SW 1271 (cell line): Measurements from ENCODE around the gene TMEM63B.

ENCODE experiments used
- DNase-seq, 2 experiments: peaks; one replicate each; lab custom pipeline; 2025; lab: John Stamatoyannopoulos, UW

The TMEM63B gene

DNA sequence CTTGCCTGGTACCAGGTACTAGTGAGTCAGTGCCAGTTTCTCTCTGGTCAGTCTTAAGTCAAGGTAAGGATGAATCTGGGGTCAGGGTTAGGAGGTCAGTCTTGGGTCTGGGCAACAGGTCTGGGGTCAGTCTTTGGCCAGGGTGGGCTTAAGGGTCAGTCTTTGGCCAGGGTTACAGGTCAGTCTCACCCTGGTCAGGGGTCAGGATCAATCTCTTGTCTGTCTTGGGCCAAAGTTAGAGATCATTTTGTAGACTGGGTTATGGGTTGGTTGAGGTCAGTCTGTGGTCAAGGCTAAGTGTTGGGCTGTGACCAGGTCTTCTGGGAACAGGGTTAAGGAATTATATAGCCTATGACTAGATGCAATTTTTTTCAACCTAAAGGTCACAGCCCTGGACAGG, 18.5 kb downstream of the TMEM63B start:
- DNase-seq: no peak

DNA sequence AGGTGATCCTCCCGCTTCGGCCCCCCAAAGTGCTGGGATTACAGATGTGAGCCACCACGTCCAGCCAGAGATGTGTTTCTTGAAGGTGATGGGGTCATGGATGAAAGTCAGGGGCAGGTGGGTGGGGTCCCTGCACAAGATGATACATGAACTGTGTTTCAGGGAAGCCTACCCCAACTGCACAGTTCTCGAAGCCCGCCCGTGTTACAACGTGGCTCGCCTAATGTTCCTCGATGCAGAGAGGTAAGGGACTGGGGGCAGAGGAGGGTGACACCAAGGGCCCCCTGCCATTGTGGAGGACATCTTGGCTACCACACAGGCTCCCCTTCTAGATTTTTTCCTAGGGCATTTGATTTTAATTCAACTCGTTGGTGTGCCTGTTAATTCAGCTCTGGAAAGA, 19.3 kb downstream of the TMEM63B start:
- DNase-seq: no peak

DNA sequence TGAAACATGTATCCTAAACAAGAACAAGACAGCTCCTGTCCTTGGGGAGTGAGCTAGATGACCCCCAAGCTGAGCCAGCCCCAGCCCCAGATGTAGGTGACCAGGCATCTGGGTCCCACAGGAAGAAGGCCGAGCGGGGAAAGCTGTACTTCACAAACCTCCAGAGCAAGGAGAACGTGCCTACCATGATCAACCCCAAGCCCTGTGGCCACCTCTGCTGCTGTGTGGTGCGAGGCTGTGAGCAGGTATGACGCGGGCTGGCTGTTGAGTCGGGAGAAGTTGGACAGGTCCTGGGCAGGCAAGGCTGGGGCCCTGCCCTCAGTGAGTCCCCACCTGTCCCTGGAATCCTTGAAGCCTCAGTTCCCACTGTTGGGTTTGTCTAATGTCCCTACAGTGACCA, 19.9 kb downstream of the TMEM63B start:
- no peak for DNase-seq

DNA sequence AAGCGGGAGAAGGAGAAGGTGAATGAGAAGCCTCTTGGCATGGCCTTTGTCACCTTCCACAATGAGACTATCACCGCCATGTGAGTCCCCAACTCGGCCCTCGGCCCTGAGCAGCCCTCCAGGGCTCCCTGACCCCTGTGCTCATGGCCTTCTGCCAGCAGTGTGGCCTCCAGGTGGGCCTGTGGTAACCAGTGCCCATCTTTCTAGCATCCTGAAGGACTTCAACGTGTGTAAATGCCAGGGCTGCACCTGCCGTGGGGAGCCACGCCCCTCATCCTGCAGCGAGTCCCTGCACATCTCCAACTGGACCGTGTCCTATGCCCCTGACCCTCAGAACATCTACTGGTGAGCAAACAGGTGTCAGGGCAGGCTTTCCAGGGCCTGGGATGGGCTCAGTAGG, 21.0 kb downstream of the TMEM63B start:
- no peak for DNase-seq

DNA sequence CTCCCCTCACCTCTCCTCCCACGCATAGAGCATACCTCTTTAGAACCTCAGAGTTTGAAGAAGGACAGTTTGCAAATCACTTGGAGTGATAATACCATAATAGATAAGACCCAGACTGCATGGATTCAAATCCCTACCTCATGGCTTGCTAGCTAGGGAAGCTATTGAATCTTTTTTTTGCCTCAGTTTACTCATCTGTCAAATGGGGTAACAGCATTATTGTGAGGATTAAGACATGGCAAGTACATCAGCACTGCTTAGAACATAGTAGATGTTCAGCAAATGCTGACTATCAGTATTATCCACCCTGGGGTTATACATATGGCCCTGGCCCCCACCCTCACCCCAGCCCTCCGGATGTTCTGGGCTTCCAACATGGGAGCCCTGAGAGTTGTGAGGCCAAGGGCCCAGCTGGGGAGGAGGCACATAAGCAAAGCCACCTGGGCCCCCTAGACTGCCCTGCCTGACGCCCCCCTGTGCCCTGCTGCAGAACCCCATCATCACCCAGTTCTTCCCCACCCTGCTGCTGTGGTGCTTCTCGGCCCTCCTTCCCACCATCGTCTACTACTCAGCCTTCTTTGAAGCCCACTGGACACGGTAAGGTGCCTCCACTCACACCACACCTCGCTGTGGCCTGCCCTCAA, 22.1 kb downstream of the TMEM63B start:
- DNase-seq: no peak

DNA sequence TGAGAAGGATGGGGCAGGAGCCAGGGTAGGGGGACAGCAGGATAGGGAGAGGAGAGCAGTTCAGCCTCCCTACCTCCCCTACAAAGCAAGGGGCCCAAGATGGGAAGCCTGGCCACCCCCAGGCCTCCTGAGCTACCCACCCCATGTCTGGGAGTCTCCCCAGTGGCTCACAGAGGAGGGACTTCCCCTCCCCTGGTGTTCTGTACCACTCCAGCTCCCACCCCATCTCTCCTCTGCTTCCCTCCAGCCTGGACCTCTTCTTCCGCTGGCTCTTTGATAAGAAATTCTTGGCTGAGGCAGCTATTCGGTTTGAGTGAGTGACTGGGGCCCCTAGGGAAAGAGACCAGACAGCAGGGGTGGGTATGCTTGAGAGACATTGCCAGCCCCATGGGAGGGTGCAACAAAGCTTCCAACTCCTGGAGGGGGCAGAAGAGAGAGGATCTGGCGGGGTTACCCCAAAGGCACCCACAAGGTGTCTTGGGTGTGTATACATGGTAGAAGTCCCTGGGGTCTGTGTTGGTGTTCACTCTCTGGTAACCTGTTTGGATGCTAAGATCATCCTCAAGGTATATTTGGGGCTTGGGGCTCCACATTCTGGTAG, 23.1 kb downstream of the TMEM63B start:
- DNase-seq: no peak

DNA sequence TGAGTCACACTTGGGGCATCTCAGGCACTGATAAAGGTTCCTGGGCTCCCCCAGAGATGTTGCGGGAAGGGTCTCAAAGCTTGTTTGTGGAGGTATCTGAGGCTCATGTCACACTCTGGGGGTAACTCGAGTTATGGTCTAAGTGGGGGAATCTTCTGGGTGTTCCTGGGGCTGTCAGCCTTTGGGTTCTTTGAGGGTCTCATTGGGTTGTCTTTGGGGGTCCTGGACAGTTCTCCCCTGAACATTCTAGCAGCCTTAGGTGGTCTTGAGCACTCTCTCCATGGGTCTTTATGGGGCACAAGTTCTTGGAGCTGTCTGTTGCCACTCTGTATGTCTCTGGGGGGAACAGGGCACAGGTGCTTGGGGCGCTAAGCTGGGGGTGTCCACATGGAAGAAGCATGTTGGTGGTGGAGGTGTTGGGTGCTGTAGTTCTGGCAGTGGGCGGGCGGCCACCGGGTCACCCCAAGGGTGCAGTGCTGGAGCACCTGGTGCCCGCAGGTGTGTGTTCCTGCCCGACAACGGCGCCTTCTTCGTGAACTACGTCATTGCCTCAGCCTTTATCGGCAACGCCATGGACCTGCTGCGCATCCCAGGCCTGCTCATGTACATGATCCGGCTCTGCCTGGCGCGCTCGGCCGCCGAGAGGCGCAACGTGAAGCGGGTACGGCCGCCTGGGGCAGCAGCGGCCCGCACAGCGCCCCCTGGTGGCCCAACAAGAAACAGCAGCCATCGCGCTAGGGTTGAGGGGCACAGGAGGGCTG, 24.2 kb downstream of the TMEM63B start:
- no peak for DNase-seq

DNA sequence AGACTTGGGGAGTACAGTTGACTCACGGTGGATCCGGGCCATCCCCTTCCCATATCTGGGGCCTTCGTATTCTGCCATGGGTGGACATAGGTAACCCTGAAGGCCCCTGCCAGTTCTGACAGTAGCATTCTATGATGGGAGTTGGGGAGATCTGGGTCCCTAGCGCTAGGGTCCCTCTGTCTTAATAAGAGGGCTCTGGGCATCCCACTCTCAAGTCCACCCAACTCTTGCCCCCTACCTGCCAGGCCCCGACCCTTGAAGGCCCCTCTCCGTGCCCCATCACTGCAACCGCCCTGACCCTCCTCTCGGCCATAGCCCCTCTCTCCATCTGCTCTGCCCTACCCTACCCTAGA, 24.7 kb downstream of the TMEM63B start:
- DNase-seq: no peak

DNA sequence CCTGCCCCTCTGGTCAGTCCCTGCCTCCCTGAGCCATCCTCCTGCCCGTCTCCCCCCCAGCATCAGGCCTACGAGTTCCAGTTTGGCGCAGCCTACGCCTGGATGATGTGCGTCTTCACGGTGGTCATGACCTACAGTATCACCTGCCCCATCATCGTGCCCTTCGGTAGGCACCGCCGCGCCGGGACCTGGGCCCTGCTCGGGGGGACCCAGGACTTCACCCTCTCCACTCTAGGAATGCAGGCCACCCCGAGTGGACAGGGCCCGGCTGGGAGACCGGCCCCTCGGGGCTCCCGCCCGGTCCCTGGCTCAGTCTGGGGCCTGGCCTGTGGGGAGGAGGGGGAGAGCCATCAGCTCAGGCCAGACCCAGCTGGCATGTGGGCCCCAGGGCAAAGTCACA, 25.2 kb downstream of the TMEM63B start:
- no peak for DNase-seq

DNA sequence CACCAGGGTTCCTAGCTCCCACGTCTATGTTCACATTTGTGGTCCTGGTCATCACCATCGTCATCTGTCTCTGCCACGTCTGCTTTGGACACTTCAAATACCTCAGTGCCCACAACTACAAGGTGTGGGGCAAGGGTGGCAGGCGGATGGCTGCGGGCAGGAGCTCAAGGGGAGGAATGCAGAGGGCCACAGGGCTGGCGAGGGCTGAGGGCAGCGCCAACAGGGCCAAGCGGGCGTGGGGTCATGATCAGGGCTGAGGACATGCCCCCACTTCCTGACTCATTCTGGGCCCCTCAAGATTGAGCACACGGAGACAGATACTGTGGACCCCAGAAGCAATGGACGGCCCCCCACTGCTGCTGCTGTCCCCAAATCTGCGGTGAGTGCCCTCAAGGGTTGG, 26.7 kb downstream of the TMEM63B start:
- DNase-seq: no peak

DNA sequence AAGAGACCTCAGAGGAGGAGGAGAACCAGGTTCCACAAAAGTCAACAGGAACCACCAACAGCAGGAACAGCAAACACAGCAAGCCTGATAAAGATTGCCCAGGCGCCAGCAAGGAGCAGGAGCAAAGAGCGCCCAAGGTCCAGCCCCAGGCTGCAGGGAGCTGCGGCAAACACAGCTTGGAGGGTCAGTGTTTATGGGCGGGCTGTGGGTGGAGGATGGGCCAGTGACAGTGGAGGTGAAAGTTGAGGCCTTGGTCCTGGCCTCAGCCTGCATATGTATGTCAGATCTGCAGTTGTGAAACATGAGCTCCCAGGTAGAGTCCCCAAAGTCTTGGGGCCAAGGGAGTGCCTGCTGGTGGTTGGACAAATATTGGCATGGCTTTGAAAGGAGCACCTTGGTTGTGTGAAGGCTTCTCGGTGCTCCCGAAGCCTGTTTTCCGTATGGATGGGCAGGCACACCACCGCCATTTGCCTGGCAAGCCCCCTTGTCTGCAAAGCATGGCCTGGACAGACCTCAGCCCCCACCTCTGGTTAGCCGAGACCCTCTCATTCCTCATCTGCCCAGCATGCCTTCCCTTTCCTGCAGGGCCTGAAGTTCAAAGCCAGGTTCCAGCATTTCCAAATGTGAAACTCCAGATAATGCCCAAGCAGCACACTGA, 29.3 kb downstream of the TMEM63B start:
- no peak for DNase-seq

DNA sequence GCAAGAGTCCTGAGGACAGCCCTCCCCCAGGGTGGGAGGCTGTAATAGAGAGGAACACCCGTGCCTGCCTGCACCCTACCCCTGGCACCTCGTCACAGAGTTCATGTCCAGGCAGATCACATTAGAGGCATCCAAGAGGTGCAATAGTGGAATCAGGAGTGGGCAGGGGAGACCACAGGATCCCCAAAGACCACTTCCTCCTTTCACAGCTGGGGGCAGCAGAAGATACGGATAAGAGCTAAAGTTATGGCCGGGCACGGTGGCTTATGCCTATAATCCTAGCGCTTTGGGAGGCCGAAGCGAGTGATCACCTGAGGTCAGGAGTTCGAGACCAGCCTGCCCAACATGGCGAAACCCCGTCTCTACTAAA, 29.8 kb downstream of the TMEM63B start:
- no peak for DNase-seq

DNA sequence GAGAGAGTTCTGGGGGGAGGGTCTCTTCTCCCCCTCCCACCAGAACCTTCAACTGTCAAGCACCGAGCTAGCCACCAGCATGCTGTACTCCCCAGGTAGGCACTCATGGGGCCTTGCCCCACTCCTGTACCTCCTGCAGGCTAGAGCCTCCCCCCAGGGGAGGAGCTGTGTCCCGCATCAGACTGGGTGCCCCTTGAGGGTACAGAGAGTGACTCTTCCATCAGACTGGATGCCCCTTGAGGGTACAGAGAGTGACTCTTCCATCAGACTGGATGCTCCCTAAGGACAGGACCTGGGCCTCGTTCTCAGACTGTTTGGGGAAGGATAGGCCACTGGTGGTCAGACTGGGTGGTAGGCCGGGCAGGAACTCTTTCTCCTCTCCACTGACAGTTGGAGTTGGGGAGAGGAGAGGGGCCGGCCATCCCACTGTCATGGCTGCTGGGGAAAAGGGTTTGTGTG, 31.4 kb downstream of the TMEM63B start, which contains the start of gene CAPN11:
TSS of gene CAPN11 (plus strand) at position 51 of the 459 bp plus-strand sequence. CDS start at position 80, 29 bp downstream.
- DNase-seq: no peak

DNA sequence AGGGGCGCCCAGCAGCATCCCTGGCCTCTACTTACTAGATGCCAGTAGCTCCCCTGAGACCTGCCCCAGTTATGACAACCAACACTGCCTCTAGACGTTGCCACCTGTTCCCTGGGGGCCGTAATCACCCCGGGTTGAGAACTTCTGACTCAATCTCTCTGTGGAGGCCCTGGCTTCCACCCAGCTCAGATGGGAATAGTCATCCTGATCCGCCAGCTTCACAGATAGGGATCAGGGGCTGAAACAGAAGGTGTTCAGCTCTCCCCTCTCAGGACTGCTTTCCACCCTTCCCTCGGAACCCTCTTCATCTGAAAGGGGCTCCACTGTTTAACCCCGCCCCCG, 34.6 kb downstream of the TMEM63B start:
- no peak for DNase-seq

DNA sequence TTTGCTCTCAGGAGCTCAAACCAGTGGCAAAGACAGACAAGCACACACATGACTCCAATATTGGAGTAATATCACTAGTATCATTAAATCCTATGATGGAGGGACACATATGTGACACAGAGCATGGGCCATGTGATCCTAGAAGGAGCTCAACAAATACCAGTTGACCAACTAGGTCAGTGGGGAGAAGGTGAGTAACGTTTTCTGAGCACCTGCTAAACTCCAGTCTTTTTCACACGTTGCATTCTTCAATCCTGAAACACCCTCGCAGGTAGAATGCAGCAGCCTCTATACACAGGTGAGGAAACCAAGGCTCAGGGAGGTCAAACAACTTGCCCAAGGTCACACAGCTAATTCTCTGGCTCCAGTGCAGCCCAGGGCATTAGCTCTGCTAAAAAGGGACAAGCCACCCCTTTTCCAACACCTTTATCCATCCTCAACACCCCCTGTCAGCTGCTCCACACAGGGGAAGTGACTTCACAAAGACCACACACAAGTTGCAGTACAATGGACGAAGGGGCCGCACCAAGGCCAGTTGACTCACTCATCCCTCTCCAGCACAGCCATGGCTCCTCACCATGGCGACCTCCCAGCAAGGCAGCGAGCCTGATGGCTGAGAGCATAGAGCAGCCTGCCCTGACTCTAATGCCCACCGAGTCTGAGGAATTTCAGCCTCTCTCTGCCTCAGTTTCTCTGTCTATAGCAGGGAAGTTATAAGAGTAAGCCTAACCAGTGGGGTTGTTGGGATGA, 35.7 kb downstream of the TMEM63B start:
- DNase-seq: no peak

DNA sequence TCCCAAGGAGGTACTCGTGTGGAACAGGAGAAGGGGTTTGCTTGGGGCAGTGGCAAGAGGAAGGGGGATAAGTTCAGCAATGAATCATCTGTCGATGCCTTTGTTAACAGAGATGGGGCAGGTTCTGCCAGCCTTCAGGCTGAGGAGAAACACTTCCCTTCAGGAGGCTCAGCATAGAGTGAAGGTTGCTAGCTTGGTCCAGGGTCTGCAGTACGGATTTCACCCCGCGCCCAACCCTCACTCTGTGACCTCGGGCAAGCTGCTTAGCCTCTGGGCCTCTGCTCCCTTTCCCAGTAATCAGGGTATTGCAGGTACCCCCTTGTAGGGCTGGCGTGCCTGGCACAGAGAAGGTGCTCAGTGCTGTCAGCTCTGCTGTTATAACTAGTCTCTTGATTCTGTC, 38.8 kb downstream of the TMEM63B start:
- DNase-seq: no peak

DNA sequence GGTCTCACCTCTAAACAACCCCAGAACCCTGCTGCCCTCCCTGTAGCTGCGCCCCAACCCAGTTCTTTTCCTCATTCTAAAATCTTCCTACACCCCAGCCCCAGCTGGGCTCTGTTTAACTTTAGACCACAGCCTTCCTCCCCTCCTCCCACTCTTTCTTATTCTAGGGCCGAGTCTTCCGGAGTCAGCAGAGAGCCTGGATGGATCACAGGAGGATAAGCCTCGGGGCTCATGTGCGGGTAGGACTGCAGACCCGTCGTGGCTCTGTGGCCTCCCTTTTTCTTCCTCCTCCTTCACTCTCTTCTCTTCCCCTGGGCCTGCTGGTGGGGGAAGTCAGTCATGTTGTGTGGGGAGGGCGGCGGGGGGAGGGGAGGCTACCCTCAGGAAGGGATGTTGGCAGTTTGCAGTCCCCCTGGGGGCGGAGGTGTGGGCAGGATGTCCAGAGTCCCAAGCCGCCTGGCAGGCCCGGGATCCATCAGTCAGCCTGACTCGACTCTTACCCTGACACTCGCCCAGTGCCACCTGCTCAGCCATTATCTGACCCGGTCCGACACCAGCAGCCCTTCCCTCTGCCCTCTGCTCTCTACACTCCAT, 39.3 kb downstream of the TMEM63B start:
- no peak for DNase-seq

DNA sequence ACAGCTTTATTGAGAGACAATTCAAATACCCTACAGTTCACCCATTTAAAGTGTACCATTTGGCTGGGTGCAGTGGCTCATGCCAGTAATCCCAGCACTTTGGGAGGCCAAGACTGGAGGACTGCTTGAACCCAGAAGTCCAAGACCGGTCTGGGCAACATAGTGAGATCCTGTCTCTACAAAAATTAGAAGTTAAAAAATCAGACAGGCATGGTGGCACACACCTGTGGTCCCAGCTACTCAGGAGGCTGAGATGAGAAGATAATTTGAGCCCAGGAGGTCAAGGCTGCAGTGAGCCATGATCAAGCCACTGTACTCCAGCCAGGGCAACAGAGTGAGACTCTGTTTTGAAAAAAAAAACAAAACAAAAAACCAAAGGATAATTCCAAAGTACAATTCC, 40.2 kb downstream of the TMEM63B start:
- no peak for DNase-seq

DNA sequence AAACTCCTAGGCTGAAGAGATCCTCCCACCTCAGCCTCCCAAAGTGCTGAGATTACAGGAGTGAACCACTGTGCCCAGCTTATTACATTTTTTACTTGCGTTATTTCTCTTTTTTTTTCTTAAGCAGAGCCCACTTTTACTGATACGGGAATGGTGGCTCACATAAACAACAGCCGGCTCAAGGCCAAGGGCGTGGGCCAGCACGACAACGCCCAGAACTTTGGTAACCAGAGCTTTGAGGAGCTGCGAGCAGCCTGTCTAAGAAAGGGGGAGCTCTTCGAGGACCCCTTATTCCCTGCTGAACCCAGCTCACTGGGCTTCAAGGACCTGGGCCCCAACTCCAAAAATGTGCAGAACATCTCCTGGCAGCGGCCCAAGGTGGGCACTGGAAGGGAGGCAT, 41.8 kb downstream of the TMEM63B start:
- DNase-seq: no peak

DNA sequence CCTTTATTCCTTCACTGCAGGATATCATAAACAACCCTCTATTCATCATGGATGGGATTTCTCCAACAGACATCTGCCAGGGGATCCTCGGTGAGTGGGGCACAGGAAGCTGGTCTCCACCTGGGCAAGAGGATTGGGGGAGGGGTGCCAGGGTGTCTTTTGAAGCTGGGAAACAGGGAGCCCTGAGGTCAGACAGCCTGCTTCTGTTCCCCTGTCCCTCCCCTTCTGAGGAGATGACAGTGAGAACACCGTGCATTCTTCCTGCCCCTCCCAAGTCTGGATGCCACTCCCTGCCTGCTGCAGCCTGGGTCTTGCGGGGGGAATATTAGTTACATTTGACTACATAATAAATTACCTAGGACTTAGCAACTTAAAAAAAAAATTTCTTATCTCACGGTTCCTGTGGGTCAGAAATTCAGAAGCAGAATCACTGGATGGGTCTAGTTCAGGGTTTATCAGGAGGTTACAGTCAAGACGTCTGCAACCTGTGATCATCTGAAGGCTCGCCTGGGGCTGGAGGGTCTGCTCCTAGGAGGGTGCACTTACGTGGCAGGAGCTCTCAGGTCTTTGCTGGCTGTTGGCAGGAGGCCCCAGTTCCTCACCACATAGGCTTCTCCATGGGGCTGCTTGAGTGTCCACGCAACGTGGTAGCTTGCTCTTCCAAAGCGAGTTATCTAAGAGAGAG, 42.7 kb downstream of the TMEM63B start:
- DNase-seq: no peak

DNA sequence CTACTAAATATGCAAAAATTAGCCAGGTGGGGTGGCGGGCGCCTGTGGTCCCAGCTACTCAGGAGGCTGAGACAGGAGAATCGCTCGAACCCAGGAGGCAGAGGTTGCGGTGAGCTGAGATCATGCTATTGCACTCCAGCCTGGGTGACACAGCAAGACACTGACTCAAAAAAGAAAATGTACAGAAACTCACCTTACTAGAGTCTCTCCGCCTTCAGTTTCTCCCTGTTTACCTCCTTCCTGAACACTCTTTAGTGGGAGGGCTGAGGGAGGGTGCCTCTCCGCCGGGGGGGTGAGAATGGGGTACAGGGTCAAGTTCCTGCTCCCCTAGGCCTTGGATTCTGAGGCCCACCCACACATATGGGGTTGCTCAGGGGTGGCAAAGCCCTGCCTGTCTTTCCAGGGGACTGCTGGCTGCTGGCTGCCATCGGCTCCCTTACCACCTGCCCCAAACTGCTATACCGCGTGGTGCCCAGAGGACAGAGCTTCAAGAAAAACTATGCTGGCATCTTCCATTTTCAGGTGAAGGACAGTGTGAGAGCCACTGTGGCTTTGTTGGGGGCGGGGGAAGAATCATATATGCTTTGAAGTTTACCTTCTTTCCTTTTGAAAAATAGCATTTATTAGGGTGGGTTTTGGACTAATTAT, 44.7 kb downstream of the TMEM63B start:
- DNase-seq: no peak
